ENCODE results near the gene RHOU. TPM values are rescaled to one million over a fixed set of nuclear protein-coding genes. Genes with fewer than 3 reads are reported as not detected.

Gene RHOU
- total and polyA plus RNA-seq, 2 experiments from 2014 or later: 1.8 to 1.9 TPM

DNA sequence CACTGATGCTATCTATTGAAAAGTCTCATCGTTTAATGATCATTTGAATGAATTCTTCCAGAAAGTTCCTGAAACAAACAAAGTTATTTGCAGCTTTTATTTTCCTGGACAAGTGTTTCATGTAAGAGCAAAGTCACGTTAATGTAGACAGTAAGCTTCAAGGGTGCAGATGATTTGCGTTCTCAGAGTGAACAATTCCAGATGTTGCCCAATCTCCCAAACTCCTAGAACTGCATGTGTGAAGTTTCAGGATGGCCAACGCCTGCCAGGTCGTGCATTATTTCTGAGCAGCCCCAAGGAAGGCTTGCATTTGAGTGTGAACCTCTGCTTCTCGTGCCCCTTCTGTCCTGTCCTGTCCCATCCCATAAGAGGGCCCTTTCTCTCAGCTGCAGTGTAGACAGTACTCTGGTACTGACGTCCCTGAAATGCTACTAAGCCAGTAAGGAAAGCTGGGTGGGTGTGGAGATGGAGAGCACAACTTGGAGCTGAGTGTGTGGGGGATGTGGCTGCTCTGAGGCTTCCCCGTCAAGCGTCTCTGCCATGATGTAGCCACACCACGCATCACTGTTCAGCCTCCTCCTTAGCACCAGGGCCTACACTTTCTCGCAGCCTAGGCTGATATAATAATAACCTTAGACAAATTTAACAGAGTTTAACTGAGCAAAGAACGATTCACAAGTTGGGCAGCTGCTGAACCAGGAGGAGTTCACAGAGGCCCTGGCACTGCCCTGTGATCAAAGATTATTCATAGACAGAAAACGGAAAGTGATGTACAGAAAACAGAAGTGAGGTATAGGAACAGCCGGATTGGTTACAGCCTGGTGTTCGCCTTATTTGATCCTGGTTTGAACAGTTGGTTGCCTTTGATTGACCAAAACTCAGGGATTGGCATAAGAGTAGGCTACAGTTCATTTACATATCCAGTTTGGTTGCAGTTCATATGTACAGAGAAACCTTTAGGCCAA lies 50.4 kb downstream of the RHOU start:
- no peak overlapping the region for H3K27ac ChIP-seq
- TF ChIP-seq EZH2 (IDR thresholded peaks at IDR 0.05; ENCODE audit: insufficient read depth, poor library complexity, severe bottlenecking) (no peak), EZH2phosphoT487 (IDR thresholded peaks at IDR 0.05; ENCODE audit: insufficient read depth, low read depth) (no peak)
- H3K27me3 ChIP-seq (replicated peaks; ENCODE audit: insufficient read depth): no peaks in the 10 kb centered on the region
- DNase-seq: no peak
- no peak overlapping the region for H3K9ac ChIP-seq
- H2AFZ ChIP-seq: no peak overlapping the region
- no peaks in the 10 kb centered on the region for H3K9me2 ChIP-seq (ENCODE audit: insufficient read depth)
- no peak overlapping the region for H3K4me2 ChIP-seq (ENCODE audit: unreplicated experiment)
- H3F3A ChIP-seq (ENCODE audit: insufficient read depth): no peaks in the 10 kb centered on the region
- H3K9me3 ChIP-seq (ENCODE audit: low read depth): no peaks in the 10 kb centered on the region
- no peak overlapping the region for H3K4me3 ChIP-seq
- no peaks in the 10 kb centered on the region for H4K20me1 ChIP-seq (ENCODE audit: insufficient read depth)
- no peaks in the 10 kb centered on the region for H3K36me3 ChIP-seq (ENCODE audit: low read depth)
- WGBS, 2 experiments (ENCODE audit: low coverage in 1 of 2, low lambda C conversion rate in 2 of 2, missing lambda C conversion rate in 2 of 2): 55 to 58% methylated on average over 15 of the region's 15 CpGs
- H3K4me1 ChIP-seq (ENCODE audit: insufficient read depth): peaks cover 6% of the 10 kb centered on the region; the same call in 1 of the 2 replicates
- in situ Hi-C loops (cut with MboI): no loop called here
- no peaks in the 10 kb centered on the region for H3K79me2 ChIP-seq (ENCODE audit: insufficient read depth)

DNA sequence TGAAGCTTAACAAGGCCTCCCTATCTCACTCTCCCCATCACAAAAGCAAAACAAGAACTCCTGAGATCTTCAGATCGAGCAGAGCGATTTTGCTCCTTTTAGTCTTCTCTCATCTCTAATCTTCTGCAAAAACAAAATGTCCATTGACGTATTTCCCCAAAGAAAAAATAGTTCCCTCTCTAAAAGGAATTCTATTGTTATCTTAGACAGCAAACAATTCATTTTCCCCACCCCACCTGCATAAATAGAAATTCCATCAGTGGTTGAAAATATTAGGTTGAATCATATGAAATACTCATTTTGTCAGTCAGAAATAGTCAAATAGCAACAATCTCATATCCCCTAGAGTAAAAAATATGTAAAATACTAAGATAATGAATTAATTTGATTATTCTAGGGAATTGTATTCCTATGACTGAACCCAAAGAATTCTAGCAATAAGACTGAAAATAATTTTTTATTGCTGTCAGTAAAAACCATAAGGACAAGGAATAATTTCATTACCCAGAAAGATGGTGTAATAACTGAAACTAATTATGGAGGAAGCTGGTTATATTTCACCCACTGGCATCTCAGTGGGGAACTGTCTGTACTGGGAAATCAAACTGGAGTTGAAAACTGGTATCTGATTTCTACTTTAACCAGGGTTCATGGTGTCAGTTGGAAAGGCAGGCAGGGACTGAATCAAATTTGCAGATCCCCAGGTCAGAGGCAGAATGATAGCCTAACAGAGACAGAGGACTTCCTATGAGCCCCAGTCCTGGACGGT lies 51.3 kb downstream of the RHOU start:
- 0 out of 2 replicates have a peak, but pooled peaks cover under 1% of the 10 kb centered on the region for H3K27me3 ChIP-seq (replicated peaks; ENCODE audit: insufficient read depth)
- H3K9ac ChIP-seq: no peak overlapping the region
- WGBS, 2 experiments (ENCODE audit: low coverage in 1 of 2, low lambda C conversion rate in 2 of 2, missing lambda C conversion rate in 2 of 2): 82 to 85% methylated on average over 4 of the region's 4 CpGs
- no peak overlapping the region for H3K4me3 ChIP-seq
- H3K4me1 ChIP-seq (ENCODE audit: insufficient read depth): no peaks in the 10 kb centered on the region
- no peaks in the 10 kb centered on the region for H3K36me3 ChIP-seq (ENCODE audit: low read depth)
- no peaks in the 10 kb centered on the region for H3K9me3 ChIP-seq (ENCODE audit: low read depth)
- no peaks in the 10 kb centered on the region for H3F3A ChIP-seq (ENCODE audit: insufficient read depth)
- no peak overlapping the region for H2AFZ ChIP-seq
- H4K20me1 ChIP-seq (ENCODE audit: insufficient read depth): no peaks in the 10 kb centered on the region
- no peak for TF ChIP-seq EZH2phosphoT487 (IDR thresholded peaks at IDR 0.05; ENCODE audit: insufficient read depth, low read depth)
- no peak for TF ChIP-seq EZH2 (IDR thresholded peaks at IDR 0.05; ENCODE audit: insufficient read depth, poor library complexity, severe bottlenecking)
- in situ Hi-C loops (cut with MboI): no loop called here
- DNase-seq: no peak
- H3K27ac ChIP-seq: no peak overlapping the region
- H3K9me2 ChIP-seq (ENCODE audit: insufficient read depth): no peaks in the 10 kb centered on the region
- H3K79me2 ChIP-seq (ENCODE audit: insufficient read depth): no peaks in the 10 kb centered on the region
- H3K4me2 ChIP-seq (ENCODE audit: unreplicated experiment): no peak overlapping the region

DNA sequence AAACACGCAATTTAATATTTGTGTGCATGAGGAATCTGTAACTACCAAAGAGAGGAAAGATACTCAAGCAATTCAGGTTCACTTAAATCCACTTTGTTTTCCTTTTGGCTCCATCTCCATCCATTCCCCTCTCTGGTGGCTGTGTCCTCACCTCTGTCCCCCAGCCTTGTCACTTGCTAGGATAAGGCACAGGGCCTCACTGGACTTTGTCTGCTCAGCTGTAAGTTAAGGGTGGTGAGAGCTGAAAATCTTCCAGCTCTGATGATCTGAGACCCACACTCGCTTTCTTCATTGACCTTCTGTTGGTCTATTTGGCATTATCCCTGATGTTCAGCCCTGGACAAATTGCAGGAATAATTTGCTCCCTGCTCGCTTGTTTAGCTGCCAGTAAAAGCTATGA lies 56.5 kb downstream of the RHOU start:
- H3K36me3 ChIP-seq (ENCODE audit: low read depth): no peaks in the 10 kb centered on the region
- no peaks in the 10 kb centered on the region for H3F3A ChIP-seq (ENCODE audit: insufficient read depth)
- no peak overlapping the region for H3K4me2 ChIP-seq (ENCODE audit: unreplicated experiment)
- H3K9ac ChIP-seq: no peak overlapping the region
- H3K9me3 ChIP-seq (ENCODE audit: low read depth): no peaks in the 10 kb centered on the region
- DNase-seq: no peak
- TF ChIP-seq EZH2phosphoT487 (IDR thresholded peaks at IDR 0.05; ENCODE audit: insufficient read depth, low read depth) (no peak), EZH2 (IDR thresholded peaks at IDR 0.05; ENCODE audit: insufficient read depth, poor library complexity, severe bottlenecking) (no peak)
- no peaks in the 10 kb centered on the region for H3K4me1 ChIP-seq (ENCODE audit: insufficient read depth)
- WGBS, 2 experiments (ENCODE audit: low coverage in 1 of 2, low lambda C conversion rate in 2 of 2, missing lambda C conversion rate in 2 of 2): 59 to 64% methylated on average over 3 of the region's 3 CpGs
- H4K20me1 ChIP-seq (ENCODE audit: insufficient read depth): no peaks in the 10 kb centered on the region
- no peak overlapping the region for H3K4me3 ChIP-seq
- H3K9me2 ChIP-seq (ENCODE audit: insufficient read depth): no peaks in the 10 kb centered on the region
- in situ Hi-C loops (cut with MboI): no loop called here
- no peak overlapping the region for H3K27ac ChIP-seq
- H3K27me3 ChIP-seq (replicated peaks; ENCODE audit: insufficient read depth): peaks cover 22% of the 10 kb centered on the region
- no peaks in the 10 kb centered on the region for H3K79me2 ChIP-seq (ENCODE audit: insufficient read depth)
- H2AFZ ChIP-seq: no peak overlapping the region

DNA sequence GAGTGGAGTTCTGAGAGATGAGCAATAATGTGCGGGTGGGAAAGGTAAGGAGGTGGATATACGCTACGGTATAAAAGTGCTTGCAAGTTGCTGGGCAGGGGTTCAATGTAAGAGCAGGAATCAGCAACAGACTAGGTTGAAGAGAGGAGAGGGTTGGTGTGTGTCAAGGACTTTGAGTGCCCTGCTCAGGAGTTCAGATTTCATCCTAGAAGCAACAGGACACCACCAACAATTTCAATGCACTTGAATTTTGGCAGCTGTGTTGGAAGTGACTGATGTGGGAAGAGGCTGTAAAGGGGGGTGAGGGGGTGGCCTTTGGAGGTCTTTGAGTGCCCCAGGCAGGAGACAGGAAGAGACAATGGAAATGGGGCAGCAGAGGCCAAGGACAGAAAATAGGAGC lies 57.3 kb downstream of the RHOU start:
- DNase-seq: no peak
- TF ChIP-seq EZH2phosphoT487 (IDR thresholded peaks at IDR 0.05; ENCODE audit: insufficient read depth, low read depth): no peak
- no peak for TF ChIP-seq EZH2 (IDR thresholded peaks at IDR 0.05; ENCODE audit: insufficient read depth, poor library complexity, severe bottlenecking)
- in situ Hi-C loops (cut with MboI): no loop called here
- Histone ChIP-seq H3K4me2 (ENCODE audit: unreplicated experiment) (no peak overlapping the region), H3K9me3 (ENCODE audit: low read depth) (no peaks in the 10 kb centered on the region), H2AFZ (no peak overlapping the region), H3K9ac (no peak overlapping the region), H3K36me3 (ENCODE audit: low read depth) (no peaks in the 10 kb centered on the region), H4K20me1 (ENCODE audit: insufficient read depth) (no peaks in the 10 kb centered on the region), H3K27ac (no peak overlapping the region), H3K79me2 (ENCODE audit: insufficient read depth) (no peaks in the 10 kb centered on the region), H3K9me2 (ENCODE audit: insufficient read depth) (no peaks in the 10 kb centered on the region), H3K4me3 (no peak overlapping the region), H3K27me3 (replicated peaks; ENCODE audit: insufficient read depth) (peaks cover 22% of the 10 kb centered on the region), H3K4me1 (ENCODE audit: insufficient read depth) (no peaks in the 10 kb centered on the region), H3F3A (ENCODE audit: insufficient read depth) (no peaks in the 10 kb centered on the region)
- 84 to 89% methylated on average over 3 of the region's 3 CpGs for WGBS, 2 experiments (ENCODE audit: low coverage in 1 of 2, low lambda C conversion rate in 2 of 2, missing lambda C conversion rate in 2 of 2)
